GM21360 (cell line): Measurements from ENCODE around the gene EIF4G2.
A peak's percentile ranks its signal among the peaks of the same experiment; 100 is the strongest.

Experiments used
- ATAC-seq: cut with Tn5 transposase; IDR thresholded peaks from one replicate; pipeline ENCODE4 v1.9.1; 2021; ENCODE audit warnings: mild to moderate bottlenecking, moderate library complexity; ENCODE audit not compliant: unreplicated experiment

Gene EIF4G2

DNA sequence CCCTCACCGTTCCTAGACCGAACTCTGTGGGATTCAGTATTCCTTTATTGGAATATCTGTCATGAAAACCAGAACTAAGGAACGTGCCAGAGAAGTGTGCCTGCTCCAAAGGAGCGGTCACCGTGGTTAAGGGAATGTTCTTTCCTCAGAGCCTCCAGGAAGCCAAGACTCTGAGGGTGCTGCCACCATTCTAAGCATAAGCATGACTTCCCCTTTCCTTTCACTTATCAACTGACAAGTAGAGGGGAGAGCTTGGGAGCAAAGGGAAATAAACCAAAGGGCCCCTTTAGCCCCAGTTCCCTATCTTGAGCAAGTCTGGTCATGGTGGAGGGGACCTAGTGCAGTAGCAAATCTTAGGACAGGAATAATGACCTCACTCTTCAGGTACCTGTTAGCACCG is 30.9 kb downstream of the EIF4G2 start:
- no peak for ATAC-seq

DNA sequence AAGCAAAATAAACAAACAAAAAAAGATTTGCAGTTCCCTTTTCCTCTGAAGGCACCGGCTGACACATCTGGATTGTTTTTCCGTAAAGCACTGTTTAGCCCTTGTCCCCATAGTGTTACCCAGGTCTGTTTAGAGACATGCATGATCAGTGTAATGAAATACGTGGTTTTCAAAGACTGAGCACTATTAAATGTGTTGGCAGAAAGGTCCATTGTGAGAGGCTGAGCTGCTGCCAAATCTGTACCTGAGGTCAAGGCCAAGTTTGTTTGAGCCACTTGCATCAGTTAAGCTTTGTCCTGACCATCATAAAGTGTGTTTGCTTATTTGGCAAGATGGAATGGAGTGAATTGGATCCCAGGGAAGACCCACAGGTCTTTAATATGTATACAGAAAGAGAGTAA is 31.3 kb downstream of the EIF4G2 start:
- no peak for ATAC-seq

DNA sequence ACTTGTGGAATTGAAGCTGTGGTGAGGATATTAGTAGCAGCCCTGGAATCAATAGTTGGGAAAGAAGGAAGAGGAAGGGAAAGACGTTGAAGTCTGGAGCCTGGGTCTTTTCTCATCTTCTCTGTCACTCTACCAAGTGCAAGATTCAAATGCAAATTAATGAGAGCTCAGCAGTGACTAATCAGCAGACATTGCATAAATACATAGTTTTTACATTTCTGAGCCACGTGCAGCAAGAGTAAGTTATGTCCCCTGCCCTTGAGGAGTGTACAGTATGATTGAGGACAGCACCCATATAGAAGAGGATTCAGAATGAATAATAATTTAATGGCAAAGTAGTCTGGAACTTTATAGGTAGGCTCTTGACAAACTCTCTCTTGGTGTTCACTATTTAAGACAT is 33.9 kb downstream of the EIF4G2 start:
- ATAC-seq: no peak

DNA sequence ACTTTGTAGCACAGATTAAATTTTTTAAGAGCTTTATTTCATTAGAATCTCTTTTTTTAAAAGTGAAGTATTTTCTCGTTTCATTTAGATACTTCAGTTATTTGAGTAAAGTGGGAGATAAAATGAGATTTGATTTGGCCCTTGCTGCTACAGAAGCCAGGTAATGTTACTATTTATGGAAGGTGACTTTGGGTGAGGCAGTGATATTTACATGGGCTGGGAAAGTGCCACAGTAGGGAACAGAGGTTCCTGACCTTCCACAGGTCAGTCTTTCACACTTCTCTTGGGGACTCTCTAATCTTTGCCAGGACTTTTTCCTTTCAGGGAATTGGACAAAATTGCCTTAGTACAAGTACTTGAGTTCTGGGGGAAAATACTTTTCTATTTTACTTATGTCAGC is 37.3 kb downstream of the EIF4G2 start:
- ATAC-seq: no peak

DNA sequence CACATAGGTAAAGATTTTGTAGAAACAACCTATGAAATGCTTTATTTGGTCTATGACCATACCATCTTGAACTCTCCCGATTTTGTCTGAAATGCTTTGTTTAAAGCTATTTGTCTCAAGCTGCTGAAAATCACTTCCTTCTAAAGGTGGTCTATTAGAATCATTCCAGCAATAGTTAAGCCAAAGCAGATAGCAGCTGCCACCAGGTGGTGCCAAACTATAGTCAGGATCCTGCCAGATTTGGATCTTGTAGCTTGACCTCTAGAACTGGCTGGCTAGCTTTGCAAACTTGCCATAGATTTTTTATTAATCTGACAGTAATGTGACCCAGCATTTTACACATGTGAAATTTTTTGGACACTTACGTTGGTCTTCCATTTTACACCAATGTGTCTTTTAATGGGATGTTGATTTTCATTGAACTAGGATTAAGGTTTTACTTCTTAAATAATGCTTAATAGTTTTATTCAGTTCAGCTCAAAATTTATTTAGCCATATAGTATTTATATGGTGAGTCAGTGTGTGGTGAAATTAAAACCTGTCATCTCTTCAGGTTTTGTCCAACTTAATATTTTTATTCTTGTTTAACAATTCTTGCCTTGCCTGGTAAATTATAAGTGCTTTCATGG is 38.0 kb downstream of the EIF4G2 start:
- no peak for ATAC-seq

DNA sequence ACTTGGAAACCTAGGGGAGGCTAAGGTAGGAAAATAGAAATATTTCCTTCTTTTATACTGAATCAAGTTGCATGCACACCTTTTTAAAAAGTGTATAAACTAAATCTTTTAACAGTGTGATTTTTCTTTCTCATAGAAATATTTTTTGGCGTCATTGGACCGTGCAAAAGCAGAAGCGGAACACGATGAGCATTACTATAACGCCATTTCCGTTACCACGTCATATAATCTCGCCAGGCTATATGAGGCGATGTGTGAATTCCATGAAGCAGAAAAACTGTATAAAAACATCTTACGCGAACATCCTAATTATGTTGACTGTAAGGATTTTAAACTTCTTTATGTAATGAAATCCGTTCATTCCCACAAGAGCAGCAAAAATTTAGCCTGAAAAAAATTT is 44.3 kb downstream of the EIF4G2 start:
- no peak for ATAC-seq

DNA sequence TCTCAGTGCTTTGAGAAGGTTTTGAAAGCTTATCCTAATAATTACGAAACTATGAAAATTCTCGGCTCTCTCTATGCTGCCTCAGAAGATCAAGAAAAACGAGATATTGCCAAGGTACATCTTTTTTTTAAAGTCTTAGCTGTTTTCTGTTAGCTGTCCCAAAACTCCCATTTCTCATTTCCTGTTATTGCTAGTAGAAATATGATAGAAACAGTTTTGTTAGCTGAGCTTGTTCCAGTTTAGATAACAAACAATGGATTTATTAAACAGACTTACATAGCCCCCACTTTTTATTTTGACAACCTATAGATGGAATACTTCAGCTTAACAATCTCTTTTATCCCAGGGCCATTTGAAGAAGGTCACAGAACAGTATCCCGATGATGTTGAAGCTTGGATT is 45.0 kb downstream of the EIF4G2 start:
- ATAC-seq: no peak

DNA sequence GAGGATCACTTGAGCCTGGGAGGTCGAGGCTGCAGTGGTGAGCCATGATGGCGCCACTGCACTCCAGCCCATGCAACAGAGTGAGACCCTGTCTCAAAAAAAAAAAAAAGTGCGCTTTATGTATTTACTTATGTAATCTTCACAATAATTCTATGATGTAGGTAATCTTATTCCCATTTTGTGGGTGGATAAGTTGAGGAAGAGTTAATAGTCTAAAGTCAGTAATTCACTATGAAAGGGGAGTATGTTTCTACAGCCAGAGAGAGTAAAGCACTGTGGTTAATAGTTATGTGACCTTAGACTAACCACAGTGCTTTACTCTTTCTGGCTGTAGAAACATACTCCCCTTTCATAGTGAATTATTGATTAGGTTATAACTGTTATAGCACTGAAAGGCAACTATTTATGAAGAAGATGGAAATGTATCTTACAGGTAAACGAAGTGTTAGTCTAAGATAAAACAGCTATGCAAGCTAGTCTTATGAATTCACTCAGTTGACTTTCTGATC is 45.8 kb downstream of the EIF4G2 start:
- ATAC-seq: no peak

DNA sequence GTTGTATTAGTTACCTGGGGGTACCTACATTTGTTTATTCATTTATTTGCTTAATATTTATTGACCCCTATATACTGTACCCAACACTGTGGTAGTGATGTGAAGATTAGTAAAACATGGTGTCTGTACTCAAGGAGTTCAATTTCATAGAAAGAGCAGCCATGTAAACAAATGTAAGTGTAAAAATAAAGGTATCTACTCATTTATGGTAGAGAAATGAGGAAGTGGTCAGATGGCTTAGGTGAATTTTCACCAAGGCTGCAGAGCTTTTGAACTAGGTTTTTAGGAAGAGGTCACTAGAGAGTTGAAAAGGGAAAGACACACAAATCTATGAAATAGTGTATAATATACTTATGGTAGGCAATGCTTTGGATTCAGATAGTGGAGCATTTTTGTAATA is 46.5 kb downstream of the EIF4G2 start:
- ATAC-seq: peak; percentile 83

DNA sequence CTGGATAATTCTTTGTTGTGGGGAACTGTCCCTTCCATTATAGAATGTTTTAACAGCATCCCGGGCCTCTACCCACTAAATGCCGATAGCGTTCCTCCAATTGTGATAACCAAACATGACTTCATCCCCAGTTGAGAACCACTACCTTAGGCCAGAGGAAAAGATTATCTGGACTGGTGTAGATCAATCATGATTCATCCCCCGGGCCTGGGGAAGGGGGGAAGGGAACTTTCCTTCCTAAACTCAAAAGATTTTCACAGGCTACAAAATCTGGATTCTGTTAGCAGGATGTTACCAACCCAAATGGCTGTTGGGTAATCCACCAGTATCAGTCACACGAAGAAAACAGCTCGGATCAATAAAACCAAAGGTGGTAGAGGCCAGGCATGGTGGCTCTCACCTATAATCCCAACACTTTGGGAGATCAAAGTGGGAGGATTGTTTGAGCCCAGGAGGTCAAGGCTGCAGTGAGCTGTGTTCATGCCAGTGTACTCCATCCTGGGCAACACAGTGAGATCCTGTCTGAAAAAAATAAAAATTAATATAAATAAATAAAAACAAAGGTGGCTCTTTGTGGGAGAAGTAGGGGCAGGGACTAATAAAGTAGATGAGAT is 47.5 kb downstream of the EIF4G2 start:
- no peak for ATAC-seq

DNA sequence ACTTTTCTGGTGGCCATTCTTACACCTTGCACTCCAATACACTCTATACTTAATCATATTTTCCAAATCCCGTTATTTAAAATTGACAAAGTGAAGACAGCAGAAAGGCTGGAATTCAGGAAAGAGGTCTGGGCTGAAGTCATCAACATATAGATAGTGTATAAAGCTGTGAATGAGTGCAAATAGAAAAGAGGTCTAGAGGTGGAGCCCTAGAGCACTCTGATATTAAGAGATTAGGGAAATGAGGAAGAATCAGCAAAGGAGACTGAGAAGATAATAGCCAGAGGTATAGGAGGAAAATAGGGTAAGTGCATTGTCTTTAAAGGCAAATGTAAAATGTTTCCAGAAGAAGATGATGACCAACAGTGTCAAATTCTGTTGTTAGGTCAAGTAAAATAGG is 49.8 kb downstream of the EIF4G2 start:
- no peak for ATAC-seq

DNA sequence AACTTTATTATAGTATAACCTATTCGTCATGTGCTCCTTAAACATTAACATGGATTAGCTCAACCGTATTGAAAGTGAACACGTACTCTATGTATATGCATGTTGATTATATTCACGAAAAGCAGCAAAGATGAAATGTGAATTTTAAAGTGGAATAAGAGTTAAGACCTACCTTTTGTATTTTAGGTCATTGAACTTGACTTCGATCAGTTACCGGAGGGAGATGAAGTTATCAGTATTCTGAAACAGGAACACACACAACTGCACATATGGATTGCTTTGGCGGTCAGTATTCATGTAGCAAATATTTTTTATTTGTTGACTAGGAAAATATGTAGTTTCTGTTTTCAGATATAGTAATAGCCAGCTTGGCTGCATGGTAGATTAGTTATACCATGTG is 56.2 kb downstream of the EIF4G2 start:
- no peak for ATAC-seq

DNA sequence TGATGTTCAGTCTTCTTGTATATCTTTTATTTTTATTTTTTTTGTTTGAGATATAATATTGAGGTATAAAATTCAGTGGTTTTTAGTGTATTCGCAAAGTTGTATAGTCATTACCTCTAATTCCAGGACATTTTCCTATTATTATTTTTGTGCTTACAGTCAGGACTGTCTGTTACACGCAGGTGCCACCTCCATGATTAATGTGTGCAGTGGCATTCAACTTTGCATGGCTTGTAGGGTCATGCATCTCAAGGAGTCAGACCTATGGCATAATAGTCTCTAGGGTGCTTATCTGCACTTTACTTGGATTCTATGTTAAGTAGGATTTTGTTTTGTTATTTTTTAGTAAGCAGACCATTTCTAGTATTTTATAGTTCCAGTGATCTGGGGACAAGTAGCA is 56.7 kb downstream of the EIF4G2 start:
- ATAC-seq: no peak

DNA sequence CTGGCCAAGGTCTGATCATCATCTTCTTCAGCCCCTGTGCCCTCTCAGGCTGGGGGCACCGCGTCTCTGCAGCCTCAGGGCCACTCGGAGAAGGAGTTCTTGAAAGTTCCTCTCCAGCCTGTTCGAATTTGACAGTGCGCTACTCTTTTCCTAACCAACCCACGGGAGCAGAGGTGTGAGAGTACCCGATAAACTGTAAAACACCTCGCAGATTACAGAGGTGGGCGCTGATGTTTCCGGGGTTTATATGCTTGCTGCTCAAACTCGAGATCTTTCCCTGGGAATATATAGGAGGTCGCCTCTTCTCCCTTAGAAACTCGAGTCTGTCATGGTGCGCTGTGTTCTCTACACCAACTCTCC is 57.2 kb downstream of the EIF4G2 start:
- no peak for ATAC-seq

DNA sequence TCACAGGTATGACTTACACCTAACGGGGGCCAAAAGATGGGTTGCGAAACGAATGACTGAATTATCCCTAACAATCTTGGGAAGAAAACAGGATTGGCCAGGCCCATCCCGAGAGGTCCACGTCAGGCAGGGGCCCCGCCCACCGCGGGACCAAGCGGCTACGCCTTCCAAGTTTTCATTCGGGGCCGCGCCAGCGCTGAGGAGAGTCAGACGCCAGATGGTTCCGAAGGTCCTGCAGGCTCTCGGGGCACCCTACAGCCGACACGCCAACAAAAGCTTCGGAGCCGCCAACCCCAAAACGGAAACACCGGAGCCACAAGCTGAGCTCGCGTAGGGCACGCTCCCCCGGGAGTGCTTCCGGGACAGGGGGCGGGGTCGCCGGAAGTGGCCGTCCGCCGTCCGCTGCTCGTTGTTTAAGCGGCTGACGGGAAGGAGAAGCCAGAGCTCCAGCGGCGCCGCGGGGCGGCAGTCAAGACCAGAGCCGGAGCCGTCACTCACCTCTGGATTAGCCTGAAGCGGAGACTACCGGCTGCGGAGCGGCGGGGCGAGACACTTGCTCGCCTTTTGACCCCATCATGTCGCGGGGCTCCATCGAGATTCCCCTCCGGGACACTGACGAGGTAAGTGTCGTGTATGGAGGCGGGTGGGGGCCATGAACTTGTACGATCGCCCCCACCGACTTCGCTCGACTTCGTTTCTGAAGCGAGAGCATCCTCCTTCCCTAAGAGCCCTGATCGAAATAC is 57.7 kb downstream of the EIF4G2 start, which contains the start of gene CTR9:
TSS of gene CTR9 (plus strand) at position 409 of the 743 bp plus-strand sequence. CDS start at position 576, 167 bp downstream.
- peak; percentile 84 for ATAC-seq

DNA sequence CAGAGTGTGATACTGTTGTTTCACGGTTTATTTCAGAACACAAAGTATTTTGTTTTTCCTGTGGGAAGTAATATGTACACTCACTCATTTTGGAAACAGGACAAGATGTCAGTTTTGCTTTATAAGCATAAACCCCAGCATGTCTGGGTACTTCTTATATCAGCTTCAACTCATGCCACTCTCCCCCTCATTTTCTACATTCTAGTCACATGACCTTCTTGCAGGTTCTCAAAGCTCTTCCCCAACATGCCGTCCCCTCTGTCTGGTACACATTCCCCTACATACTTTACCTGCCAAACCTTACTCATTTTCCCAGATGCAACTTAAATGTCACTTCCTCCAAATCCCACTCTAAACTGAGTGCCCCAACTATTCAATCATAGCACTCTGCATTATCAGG is 59.2 kb downstream of the EIF4G2 start:
- no peak for ATAC-seq

DNA sequence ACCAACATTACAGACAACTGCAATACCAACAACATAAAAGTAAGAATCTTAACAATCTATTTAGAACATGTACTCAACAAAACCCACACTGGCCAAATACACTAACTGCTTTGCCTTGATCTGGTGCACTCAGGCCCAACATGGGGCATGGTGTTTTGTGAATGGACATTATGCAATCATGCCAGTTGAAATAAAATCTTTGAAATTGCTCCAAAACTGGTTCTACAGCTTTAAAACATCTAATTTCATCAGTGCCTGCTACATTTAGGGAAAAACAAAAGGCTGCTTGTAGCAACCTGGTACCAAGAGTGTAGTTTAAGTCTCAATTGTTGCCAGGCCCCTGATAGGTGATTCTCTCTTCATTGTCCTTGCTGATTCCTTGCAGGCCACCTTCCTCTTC is 61.0 kb downstream of the EIF4G2 start:
- ATAC-seq: no peak
